CD4-positive, alpha-beta T cell treated with Interleukin-15 for 1 hour (primary cell): ENCODE results near the gene ZNF280B.
A peak's percentile ranks its signal among the peaks of the same experiment; 100 is the strongest.
"Not testable (repeated sequence)": the region's sequence is repeated elsewhere in the genome, so short reads cannot be mapped to it uniquely, and the experiment has no call there.

Experiments used
- DNase-seq: peaks from one replicate; pipeline ENCODE4 v3.0.0-alpha.2; 2020

The ZNF280B gene

GRCh38 chr22:22462813-22463567 lies 45.6 kb downstream of the ZNF280B start:
- DNase-seq, result no peak

- DNase-seq, result no peak
These were observed 47.0 kb downstream of the ZNF280B start for GRCh38 chr22:22461583-22461982.

- DNase-seq, result no peak
These were observed 47.4 kb downstream of the ZNF280B start for GRCh38 chr22:22461111-22461510.

GRCh38 chr22:22460635-22461034 lies 47.9 kb downstream of the ZNF280B start:
- DNase-seq, result no peak

- no peak for DNase-seq
These were observed 48.5 kb downstream of the ZNF280B start for GRCh38 chr22:22460060-22460459.

GRCh38 chr22:22458896-22459588 lies 49.5 kb downstream of the ZNF280B start:
- DNase-seq, result no peak

- no peak for DNase-seq
These were observed 50.2 kb downstream of the ZNF280B start for GRCh38 chr22:22458387-22458786.

GRCh38 chr22:22454997-22455396 lies 53.5 kb downstream of the ZNF280B start:
- DNase-seq, result no peak

GRCh38 chr22:22452996-22453686 lies 55.4 kb downstream of the ZNF280B start:
- no peak for DNase-seq

GRCh38 chr22:22452211-22452610 lies 56.3 kb downstream of the ZNF280B start:
- no peak for DNase-seq

- DNase-seq, result peak; percentile 59
These were observed 58.2 kb downstream of the ZNF280B start for GRCh38 chr22:22450343-22450839.

GRCh38 chr22:22449819-22450218 lies 58.7 kb downstream of the ZNF280B start:
- DNase-seq, result no peak

GRCh38 chr22:22446517-22446916 lies 62.0 kb downstream of the ZNF280B start:
- DNase-seq, result no peak

GRCh38 chr22:22444007-22444589 lies 64.4 kb downstream of the ZNF280B start:
- DNase-seq, result not testable (repeated sequence)

- DNase-seq, result no peak
These were observed 65.4 kb downstream of the ZNF280B start for GRCh38 chr22:22442928-22443709.

GRCh38 chr22:22441626-22442025 lies 66.9 kb downstream of the ZNF280B start:
- DNase-seq, result not testable (repeated sequence)

- no peak for DNase-seq
These were observed 68.4 kb downstream of the ZNF280B start for GRCh38 chr22:22440188-22440587.
